Measurements from ENCODE around the gene MIER2.

The MIER2 gene

DNA sequence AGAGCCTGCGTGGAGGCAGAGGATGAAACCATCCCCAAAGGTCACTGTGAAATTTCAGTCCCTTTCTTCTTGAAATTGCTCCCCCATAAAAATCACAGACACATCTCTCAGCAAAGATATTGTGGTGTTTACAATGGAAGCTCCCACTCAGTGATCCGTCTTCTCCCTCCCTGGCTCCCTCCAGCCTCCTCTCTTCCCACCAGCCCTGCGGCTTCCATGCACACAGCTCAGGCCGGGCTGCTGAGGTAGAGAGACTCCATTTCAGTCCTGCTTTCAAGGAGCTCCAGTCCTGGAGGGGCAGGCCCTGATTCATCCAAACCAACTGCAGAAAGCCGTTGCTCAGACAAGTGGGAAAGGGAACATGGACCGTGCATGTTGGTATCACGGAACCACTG, 24.0 kb upstream of the MIER2 start:
- TF ChIP-seq, protein P1, sequence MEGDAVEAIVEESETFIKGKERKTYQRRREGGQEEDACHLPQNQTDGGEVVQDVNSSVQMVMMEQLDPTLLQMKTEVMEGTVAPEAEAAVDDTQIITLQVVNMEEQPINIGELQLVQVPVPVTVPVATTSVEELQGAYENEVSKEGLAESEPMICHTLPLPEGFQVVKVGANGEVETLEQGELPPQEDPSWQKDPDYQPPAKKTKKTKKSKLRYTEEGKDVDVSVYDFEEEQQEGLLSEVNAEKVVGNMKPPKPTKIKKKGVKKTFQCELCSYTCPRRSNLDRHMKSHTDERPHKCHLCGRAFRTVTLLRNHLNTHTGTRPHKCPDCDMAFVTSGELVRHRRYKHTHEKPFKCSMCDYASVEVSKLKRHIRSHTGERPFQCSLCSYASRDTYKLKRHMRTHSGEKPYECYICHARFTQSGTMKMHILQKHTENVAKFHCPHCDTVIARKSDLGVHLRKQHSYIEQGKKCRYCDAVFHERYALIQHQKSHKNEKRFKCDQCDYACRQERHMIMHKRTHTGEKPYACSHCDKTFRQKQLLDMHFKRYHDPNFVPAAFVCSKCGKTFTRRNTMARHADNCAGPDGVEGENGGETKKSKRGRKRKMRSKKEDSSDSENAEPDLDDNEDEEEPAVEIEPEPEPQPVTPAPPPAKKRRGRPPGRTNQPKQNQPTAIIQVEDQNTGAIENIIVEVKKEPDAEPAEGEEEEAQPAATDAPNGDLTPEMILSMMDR (IDR thresholded peaks at IDR 0.05; ENCODE audit: extremely low read depth, missing control alignments): no peak

GRCh38 chr19:367963-368629, 23.5 kb upstream of the MIER2 start:
- no peak for DNase-seq (ENCODE audit: low spot score)
- TF ChIP-seq, protein P1 (IDR thresholded peaks at IDR 0.05; ENCODE audit: extremely low read depth, missing control alignments): no peak

More for the DNA sequence above, 24.0 kb upstream of the MIER2 start:
- no peak for DNase-seq (ENCODE audit: low spot score)

GRCh38 chr19:367561-367960, 23.0 kb upstream of the MIER2 start:
- TF ChIP-seq, protein P1 (IDR thresholded peaks at IDR 0.05; ENCODE audit: extremely low read depth, missing control alignments): no peak
- no peak for DNase-seq (ENCODE audit: low spot score)

DNA sequence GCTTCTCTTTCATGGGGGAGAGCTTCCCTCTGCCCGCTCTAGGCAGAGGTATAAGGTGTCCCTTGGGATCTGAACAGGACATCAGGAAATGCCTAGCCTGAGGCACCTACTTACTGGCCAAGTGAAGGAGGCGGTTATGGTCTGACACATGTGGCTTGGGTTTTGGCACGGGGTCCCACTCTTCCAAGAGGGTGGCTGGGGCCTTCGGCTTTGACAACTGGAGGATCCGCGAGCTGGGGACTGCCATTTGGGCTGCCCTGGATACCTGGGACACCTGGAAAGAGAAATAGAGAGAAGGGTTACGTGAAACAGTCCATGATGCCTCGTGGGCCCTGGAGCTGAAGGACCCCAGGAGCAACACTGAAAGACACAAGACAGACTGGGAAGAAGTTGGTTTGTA, 22.4 kb upstream of the MIER2 start:
- TF ChIP-seq, protein P1 (IDR thresholded peaks at IDR 0.05; ENCODE audit: extremely low read depth, missing control alignments): no peak

GRCh38 chr19:366205-366783, 21.7 kb upstream of the MIER2 start:
- TF ChIP-seq, protein P1 (IDR thresholded peaks at IDR 0.05; ENCODE audit: extremely low read depth, missing control alignments): no peak
- no peak for DNase-seq (ENCODE audit: low spot score)

More for the DNA sequence above, 22.4 kb upstream of the MIER2 start:
- DNase-seq (ENCODE audit: low spot score): no peak

DNA sequence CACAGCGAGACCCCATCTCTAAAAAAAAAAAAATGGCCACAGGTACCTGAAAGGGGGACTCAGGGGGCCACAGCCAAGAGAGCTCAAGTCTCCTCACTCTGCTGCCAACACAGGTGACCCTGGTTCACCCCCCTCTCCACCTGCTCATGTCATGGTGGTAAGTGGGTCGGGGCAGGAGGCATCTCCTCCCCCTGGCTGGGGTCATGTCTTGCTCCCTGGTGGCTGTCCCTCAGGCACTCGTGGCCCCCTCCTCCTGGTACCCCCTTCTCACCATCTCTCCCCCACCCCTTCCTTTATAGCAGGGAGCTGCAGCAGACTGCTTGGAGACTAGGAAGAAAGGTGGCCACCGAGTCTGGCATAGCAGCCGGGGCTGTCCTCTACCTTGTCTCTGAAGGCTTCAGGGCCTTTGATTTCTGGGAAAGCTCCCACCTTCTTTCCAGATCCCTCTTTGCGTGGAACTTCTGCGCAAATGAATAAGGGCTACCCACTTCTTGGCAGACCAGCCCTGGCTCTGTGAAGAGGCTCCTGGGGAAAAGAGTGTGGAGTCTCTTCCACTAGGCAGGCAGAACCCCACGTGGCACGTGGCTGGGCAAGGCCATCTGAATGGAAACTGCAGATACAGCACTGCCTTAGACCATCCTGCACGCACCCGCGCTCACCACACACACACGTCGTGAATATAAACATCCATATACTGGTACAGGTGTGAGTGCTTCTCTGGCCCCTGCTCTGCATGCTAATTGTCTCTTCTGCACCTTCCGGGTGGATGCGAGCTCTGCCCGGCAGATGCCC, 20.1 kb upstream of the MIER2 start:
- TF ChIP-seq, protein P1 (IDR thresholded peaks at IDR 0.05; ENCODE audit: extremely low read depth, missing control alignments): no peak

GRCh38 chr19:362683-363082, 18.1 kb upstream of the MIER2 start:
- DNase-seq (ENCODE audit: low spot score): no peak
- TF ChIP-seq, protein P1 (IDR thresholded peaks at IDR 0.05; ENCODE audit: extremely low read depth, missing control alignments): no peak

More for the DNA sequence above, 20.1 kb upstream of the MIER2 start:
- no peak for DNase-seq (ENCODE audit: low spot score)

All from GM20000 (cell line).